ENCODE measurements around the gene ZNF670. TPM values are rescaled to one million over a fixed set of nuclear protein-coding genes. Genes with fewer than 3 reads are reported as not detected.

Gene ZNF670
- total RNA-seq, 1 experiment from 2014 or later, result 13.9 TPM

DNA sequence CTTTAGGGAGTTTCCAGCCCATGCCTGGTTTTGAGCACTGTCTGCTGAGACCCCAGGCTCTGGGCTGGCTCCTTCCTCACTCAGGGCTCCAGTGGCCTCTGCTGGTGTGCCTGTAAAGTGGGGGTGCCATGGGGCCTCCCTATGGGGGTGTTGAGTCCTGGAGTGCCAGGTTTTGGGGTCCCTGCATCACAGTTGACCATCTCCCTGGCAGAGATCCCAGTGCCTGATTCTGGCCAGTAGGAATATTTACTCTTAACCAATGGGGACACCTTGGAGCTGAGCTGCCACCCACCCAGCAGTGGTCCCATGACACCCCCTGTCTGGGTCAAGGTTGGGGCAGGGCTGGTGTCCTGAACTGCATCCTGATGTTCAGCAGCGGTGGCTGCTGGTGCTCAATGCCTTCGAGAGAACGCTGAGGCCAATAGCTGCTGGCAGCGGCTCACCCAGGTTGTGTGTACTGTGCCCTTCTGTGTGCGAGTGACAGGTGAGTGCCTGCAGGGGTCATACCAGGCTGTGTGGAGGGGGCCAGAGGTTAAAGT, 35.2 kb upstream of the ZNF670 start:
- Mint-ChIP-seq H3K27ac (no peak overlapping the region), H3K36me3 (ENCODE audit: insufficient read depth in 1 of 3, low read depth in 3 of 3) (peaks cover 0 to 4% (median 0%) of the 10 kb centered on the region in 3 experiments; a peak in 3 of 7 replicates), H3K27me3 (ENCODE audit: low read depth) (peaks cover 49% of the 10 kb centered on the region), H3K4me1 (peaks cover 4 to 11% of the 10 kb centered on the region in 2 experiments), H3K9me3 (peaks cover 0 to 3% of the 10 kb centered on the region in 2 experiments; a peak in 4 of 5 replicates), H3K4me3 (no peak overlapping the region)
- Histone ChIP-seq H3K23me2 (ENCODE audit: insufficient read length, low read depth, low read length, poor library complexity, severe bottlenecking) (peaks cover 8% of the 10 kb centered on the region), H2BK20ac (ENCODE audit: low read depth, low read length, poor library complexity, severe bottlenecking) (no peak overlapping the region), H3K79me1 (ENCODE audit: insufficient read depth, low read depth, low read length, poor library complexity, severe bottlenecking) (no peaks in the 10 kb centered on the region), H4K91ac (ENCODE audit: insufficient read length, low read depth, low read length) (no peak overlapping the region), H2BK12ac (ENCODE audit: insufficient read length, low read depth, low read length) (no peak overlapping the region), H3K9ac (ENCODE audit: extremely low read depth, insufficient read length, low read length) (no peak overlapping the region), H3K18ac (ENCODE audit: insufficient read length, low read depth, low read length) (no peak overlapping the region), H3K27ac (ENCODE audit: insufficient read length, low read depth, low read length) (no peak overlapping the region), H2AK5ac (ENCODE audit: insufficient read length, low read length) (no peak overlapping the region), H3K4me1 (ENCODE audit: insufficient read depth, low read length) (no peaks in the 10 kb centered on the region; the same call in 1 of the 2 replicates), H2AFZ (ENCODE audit: low read length) (no peak overlapping the region), H4K20me1 (ENCODE audit: control insufficient read depth, insufficient read depth, insufficient read length) (no peaks in the 10 kb centered on the region), H2BK120ac (ENCODE audit: low read depth, low read length, poor library complexity, severe bottlenecking) (no peak overlapping the region), H3K27me3 (ENCODE audit: insufficient read depth, low read length) (peaks cover 4% of the 10 kb centered on the region; the same call in 1 of the 2 replicates), H3K4ac (ENCODE audit: low read depth, low read length) (no peak overlapping the region), H3K9me3 (ENCODE audit: control insufficient read depth, low read depth, low read length) (no peaks in the 10 kb centered on the region), H3T11ph (ENCODE audit: low read length) (no peak overlapping the region), H2BK5ac (ENCODE audit: insufficient read length, low read length) (no peak overlapping the region), H2BK15ac (ENCODE audit: low read depth, low read length) (no peak overlapping the region), H3K79me2 (ENCODE audit: insufficient read depth, low read length) (no peaks in the 10 kb centered on the region), H3K23ac (ENCODE audit: insufficient read length, low read depth, low read length) (no peak overlapping the region), H3K56ac (ENCODE audit: insufficient read length, low read depth, low read length) (no peak overlapping the region), H3K14ac (ENCODE audit: insufficient read depth, low read length) (no peak overlapping the region; the same call in 1 of the 2 replicates), H4K8ac (replicated peaks; ENCODE audit: insufficient read length, low read depth, low read length) (no peak overlapping the region), H3K4me2 (ENCODE audit: insufficient read depth, insufficient read length, low read length) (no peak overlapping the region), H4K5ac (ENCODE audit: insufficient read length, low read depth, low read length) (no peak overlapping the region)
- no peak for DNase-seq
- WGBS (ENCODE audit: extremely low coverage, insufficient read length, low lambda C conversion rate), result no CpG with 5 or more reads among the region's 5 CpGs
- TF ChIP-seq, protein P1, sequence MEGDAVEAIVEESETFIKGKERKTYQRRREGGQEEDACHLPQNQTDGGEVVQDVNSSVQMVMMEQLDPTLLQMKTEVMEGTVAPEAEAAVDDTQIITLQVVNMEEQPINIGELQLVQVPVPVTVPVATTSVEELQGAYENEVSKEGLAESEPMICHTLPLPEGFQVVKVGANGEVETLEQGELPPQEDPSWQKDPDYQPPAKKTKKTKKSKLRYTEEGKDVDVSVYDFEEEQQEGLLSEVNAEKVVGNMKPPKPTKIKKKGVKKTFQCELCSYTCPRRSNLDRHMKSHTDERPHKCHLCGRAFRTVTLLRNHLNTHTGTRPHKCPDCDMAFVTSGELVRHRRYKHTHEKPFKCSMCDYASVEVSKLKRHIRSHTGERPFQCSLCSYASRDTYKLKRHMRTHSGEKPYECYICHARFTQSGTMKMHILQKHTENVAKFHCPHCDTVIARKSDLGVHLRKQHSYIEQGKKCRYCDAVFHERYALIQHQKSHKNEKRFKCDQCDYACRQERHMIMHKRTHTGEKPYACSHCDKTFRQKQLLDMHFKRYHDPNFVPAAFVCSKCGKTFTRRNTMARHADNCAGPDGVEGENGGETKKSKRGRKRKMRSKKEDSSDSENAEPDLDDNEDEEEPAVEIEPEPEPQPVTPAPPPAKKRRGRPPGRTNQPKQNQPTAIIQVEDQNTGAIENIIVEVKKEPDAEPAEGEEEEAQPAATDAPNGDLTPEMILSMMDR (conservative IDR thresholded peaks at IDR 0.05), result no peak
